Cardiac fibroblast (primary cell): ENCODE results near the gene MRGPRX2.

ENCODE experiments used
- DNase-seq, 2 donors: peaks; one replicate each; pipeline versions ENCODE4 v3.0.0 to v3.0.0-alpha.2; 2010; ENCODE audit warnings: low read depth in 2 of 2
- H3K4me3 ChIP-seq, 2 donors: replicated peaks in 1 of 2; 1 replicate in 1 of 2; 2 replicates in 1 of 2; pipeline ENCODE4 v1.5.1; 2011; ENCODE audit warnings: low read depth in 2 of 2, low read length in 2 of 2, mild to moderate bottlenecking in 2 of 2, moderate library complexity in 1 of 2
- TF ChIP-seq, protein P1 (sequence below): IDR thresholded peaks from one replicate; pipeline ENCODE4 v1.5.1; 2011; ENCODE audit warnings: low read depth, mild to moderate bottlenecking, low read length, inconsistent platforms

MRGPRX2 gene

DNA sequence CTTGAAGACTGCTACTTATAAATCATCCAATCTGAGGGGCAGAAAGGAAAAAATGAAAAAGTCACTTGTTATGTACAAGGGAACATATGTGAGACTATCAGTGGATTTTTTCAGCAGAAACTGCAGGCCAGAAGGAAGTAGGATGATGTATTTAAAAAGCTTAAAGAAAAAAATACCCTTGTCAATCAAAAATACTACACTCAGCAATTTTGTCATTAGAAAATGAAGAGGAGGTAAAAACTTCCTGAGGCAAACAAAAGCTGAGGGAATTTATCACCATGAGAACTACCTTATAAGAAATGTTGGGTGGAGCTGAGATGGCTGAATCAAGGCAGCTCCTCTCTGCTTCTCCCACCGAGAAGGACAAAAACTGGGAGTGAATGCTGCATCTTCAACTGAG, 21.1 kb downstream of the MRGPRX2 start:
- DNase-seq = no peak
- H3K4me3 ChIP-seq = no peak overlapping the region
- TF ChIP-seq, protein P1, sequence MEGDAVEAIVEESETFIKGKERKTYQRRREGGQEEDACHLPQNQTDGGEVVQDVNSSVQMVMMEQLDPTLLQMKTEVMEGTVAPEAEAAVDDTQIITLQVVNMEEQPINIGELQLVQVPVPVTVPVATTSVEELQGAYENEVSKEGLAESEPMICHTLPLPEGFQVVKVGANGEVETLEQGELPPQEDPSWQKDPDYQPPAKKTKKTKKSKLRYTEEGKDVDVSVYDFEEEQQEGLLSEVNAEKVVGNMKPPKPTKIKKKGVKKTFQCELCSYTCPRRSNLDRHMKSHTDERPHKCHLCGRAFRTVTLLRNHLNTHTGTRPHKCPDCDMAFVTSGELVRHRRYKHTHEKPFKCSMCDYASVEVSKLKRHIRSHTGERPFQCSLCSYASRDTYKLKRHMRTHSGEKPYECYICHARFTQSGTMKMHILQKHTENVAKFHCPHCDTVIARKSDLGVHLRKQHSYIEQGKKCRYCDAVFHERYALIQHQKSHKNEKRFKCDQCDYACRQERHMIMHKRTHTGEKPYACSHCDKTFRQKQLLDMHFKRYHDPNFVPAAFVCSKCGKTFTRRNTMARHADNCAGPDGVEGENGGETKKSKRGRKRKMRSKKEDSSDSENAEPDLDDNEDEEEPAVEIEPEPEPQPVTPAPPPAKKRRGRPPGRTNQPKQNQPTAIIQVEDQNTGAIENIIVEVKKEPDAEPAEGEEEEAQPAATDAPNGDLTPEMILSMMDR = no peak

DNA sequence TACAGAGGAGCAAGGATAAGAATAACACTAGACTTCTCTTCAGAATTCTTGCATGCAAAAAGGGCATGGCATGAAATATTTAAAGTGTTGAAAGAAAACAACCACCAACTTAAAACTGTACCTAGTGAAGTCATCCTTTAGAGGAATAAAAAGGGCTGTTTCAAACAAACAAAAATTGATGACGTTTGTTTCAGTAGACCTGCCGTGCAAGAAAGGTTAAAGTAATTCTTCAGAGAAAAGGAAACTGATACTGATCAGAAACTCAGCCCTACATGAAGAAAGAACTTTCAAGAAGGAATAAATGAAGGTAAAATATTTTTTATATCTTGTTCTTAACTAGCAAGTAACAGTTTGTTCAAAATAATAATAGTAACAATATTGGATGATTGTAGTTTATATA, 27.5 kb downstream of the MRGPRX2 start:
- DNase-seq = no peak
- TF ChIP-seq, protein P1 = no peak
- no peak overlapping the region for H3K4me3 ChIP-seq

DNA sequence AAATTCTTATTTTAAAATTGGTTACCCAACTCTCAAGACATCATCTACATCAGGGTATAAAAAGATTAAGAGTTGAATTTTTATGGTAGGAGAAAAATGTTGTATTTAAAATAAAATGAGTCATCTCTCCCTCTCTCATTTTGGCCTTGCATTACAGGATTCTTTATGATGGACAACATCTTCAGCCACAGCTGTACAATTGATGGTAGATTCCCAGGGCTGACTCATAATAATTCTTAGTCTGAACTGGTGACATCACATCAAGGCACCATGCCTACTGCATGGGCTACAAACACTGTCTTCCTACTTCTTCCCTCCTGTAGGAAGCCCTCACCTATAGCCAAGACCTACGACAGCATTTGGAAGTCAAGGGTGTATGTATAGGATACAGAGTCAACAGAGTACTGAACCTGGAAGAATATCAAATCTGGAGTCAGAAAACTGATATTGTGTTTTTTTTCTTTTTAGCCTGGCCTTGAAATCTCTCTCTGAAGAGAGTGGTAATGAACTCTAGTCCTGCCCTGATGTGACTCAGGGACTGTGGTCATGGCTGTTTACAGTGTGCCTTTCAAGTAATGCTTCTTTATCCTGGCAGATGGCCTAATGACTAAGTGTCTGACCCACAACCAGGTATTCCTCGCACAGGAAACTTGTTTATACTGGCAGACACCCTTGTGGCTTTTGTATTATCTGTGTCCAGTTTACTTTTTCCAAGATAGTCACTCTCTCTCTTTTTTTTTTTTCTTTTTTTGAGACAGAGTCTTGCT, 32.5 kb downstream of the MRGPRX2 start:
- TF ChIP-seq, protein P1 = no peak
- DNase-seq = peak; percentile 23 to 93
- H3K4me3 ChIP-seq = no peak overlapping the region

DNA sequence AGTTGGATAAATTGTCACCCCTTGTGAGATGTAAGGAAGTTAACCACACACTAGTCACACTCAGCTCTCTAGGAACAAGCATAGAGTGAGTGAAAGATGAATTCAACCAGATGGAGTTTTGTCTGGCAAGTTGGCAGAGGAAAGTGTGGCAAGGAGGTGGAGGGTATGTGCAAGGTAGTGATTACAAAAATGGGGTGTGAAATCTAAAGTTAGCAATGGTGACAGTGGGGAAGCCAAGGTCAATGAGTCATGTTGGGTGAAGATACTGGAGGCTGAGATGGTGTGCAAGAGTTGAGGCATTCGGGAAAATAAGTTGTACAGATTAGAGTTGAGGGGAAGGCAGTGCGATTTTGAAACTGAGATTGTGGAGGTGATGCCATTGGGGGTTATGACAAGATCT, 33.7 kb downstream of the MRGPRX2 start:
- DNase-seq = no peak

DNA sequence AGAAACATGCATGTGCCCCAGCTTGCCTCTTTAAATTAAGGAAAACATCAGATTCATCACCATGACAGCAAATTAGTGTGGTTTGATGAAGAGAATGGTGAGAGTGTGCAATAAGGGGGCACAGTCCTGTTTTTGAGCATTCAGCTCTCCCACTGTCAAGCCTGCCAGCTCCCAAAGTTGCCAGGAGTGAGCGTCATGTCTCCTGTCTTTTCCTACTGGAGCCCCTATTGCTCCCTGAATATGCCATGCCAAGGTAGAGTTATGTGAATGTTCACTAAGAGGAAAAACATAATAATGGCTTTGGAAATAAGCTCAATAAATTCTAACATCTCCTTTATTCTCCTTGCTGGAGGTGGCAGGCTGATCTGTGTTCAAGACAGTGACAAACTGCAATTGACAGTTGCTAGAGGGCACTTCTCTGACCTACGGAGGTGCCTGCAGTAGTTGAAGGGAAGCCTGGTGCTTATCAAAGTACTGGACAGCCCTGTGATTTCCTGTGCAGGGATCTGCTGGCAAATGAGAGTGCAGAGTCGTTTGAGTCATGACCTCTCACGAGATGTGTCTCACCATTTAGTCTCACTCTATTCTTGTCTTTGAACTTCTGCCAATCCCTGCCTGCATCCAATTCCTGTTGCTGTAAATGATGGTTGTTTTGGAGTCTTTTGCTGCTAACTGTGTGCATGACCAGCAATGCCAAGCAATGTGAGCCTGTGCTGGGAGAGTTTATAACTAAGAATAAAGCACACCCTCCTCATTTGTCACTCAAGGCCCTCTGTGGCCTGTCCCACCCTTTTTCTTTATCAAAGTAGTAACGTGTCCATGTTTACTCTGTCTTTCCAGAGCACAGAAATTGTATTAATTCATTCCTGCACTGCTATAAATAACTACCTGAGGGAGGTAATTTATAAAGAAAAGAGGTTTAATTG, 34.8 kb downstream of the MRGPRX2 start:
- TF ChIP-seq, protein P1 = no peak
- DNase-seq = peak; percentile 20 to 45
- no peak overlapping the region for H3K4me3 ChIP-seq

More for the DNA sequence above, 33.7 kb downstream of the MRGPRX2 start:
- H3K4me3 ChIP-seq = no peak overlapping the region
- TF ChIP-seq, protein P1 = no peak

DNA sequence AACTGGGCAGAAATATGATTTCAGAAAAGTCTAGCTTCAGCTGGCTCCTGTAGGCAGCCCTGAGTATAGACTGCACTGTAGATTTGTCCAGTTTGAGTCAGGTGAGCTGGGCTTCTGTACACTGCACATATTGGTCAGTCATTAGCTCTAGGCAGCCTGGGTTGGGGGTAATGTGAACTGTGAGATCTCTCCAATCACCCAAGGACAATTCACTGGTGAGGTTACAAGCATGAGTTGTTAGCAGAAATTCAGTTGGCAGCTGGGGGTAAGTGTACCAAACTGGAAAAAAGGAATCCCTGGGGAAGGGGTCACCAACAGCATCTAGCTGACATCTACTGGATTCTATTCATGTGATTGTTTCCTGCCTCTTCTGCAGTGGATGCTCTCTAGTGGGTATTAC, 39.7 kb downstream of the MRGPRX2 start:
- no peak for DNase-seq
- TF ChIP-seq, protein P1 = no peak

More for the DNA sequence above, 39.7 kb downstream of the MRGPRX2 start:
- no peak overlapping the region for H3K4me3 ChIP-seq
